DOHH2 (cell line): Measurements from ENCODE around the gene YPEL5.

Experiments
- EZH2phosphoT487 ChIP-seq: fragments of 200-600 bp; sonication (generic); IDR thresholded peaks from 2 replicates; pipeline ENCODE4 v1.6.1; 2017; ENCODE audit warnings: borderline replicate concordance, mild to moderate bottlenecking, antibody characterized with exemption, low read length, moderate library complexity, mixed read lengths
- TF ChIP-seq, protein P1 (sequence below): fragments of 200-600 bp; sonication (generic); IDR thresholded peaks from one replicate; pipeline ENCODE4 v1.5.1; 2014; ENCODE audit warnings: antibody characterized with exemption, mild to moderate bottlenecking, low read depth, low read length; ENCODE audit not compliant: poor library complexity, severe bottlenecking

DNA sequence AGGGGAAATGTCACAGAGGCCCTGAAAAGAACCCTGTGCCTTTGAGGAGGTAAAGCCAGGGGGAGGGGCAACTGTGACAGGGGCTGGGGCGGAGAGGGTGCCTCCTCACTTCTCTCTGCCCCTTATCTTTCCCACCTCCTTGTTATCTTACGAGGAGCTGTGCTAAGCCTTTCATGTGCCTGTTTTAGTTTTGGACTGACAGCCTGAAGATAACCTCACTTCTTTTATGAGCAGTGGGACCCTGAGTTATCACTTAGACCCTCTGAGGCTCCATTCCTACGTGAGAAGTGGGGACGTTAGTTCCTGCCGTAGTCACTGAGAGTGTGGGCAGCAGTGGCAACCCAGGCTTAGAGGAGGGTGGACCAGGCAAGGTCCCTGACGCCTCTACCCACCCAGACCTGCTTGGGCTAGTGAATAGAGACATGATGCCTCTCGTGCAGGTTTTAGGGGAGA, 45.0 kb downstream of the YPEL5 start:
- TF ChIP-seq EZH2phosphoT487: no peak
- TF ChIP-seq, protein P1, sequence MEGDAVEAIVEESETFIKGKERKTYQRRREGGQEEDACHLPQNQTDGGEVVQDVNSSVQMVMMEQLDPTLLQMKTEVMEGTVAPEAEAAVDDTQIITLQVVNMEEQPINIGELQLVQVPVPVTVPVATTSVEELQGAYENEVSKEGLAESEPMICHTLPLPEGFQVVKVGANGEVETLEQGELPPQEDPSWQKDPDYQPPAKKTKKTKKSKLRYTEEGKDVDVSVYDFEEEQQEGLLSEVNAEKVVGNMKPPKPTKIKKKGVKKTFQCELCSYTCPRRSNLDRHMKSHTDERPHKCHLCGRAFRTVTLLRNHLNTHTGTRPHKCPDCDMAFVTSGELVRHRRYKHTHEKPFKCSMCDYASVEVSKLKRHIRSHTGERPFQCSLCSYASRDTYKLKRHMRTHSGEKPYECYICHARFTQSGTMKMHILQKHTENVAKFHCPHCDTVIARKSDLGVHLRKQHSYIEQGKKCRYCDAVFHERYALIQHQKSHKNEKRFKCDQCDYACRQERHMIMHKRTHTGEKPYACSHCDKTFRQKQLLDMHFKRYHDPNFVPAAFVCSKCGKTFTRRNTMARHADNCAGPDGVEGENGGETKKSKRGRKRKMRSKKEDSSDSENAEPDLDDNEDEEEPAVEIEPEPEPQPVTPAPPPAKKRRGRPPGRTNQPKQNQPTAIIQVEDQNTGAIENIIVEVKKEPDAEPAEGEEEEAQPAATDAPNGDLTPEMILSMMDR: no peak
